ENCODE data around the gene CRISPLD2.
A peak's percentile ranks its signal among the peaks of the same experiment; 100 is the strongest.

DNA sequence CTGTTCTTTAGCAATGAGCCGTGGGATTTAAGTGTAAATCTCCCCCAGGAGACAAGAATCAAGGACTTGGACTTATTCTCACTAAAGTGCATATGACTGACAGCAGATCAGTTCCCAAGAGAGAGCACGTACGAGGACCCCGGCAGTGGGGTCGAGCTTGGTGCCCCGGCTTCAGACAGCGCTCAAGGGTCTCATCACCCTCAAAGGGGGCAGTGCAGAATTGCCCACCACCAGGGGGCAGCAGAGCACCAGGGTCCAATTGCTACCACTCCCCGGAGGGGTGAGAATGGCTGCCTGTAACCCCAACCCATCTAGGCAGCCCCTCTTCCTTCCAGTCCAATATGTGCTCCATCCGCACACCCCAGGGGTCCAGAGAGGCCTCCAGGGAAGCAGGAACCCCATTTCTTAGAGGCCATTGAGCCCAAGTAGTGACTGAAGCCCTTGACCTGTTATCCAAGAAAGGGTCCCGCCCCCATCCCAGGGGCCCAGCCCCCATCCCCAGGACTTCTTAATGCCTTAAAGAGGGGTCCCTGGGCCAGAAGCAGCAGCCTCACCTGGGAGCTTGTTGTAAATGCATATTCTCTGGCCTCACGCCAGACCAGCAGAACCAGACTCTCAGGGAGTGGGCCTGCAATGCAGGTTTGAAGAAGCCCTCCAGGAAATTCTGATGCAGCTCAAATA, 105.4 kb downstream of the CRISPLD2 start:
- TF ChIP-seq, protein P1, sequence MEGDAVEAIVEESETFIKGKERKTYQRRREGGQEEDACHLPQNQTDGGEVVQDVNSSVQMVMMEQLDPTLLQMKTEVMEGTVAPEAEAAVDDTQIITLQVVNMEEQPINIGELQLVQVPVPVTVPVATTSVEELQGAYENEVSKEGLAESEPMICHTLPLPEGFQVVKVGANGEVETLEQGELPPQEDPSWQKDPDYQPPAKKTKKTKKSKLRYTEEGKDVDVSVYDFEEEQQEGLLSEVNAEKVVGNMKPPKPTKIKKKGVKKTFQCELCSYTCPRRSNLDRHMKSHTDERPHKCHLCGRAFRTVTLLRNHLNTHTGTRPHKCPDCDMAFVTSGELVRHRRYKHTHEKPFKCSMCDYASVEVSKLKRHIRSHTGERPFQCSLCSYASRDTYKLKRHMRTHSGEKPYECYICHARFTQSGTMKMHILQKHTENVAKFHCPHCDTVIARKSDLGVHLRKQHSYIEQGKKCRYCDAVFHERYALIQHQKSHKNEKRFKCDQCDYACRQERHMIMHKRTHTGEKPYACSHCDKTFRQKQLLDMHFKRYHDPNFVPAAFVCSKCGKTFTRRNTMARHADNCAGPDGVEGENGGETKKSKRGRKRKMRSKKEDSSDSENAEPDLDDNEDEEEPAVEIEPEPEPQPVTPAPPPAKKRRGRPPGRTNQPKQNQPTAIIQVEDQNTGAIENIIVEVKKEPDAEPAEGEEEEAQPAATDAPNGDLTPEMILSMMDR (IDR thresholded peaks at IDR 0.05 in 8 of 11, conservative IDR thresholded peaks at IDR 0.05 in 3 of 11) = peak; percentile 58 to 91 (median 81)
- no peak for TF ChIP-seq POLR2A (IDR thresholded peaks at IDR 0.05)

All from spleen (tissue), 7 donors.